Loucy (cell line): ENCODE data around the gene MTMR10.

ENCODE experiments used
- CTCF ChIP-seq: fragments of 200-600 bp; sonication (generic); conservative IDR thresholded peaks from 2 replicates; pipeline ENCODE4 v1.5.1; 2014; ENCODE audit warnings: mild to moderate bottlenecking, antibody characterized with exemption, low read length
- EZH2phosphoT487 ChIP-seq: fragments of 200-600 bp; IDR thresholded peaks from 2 replicates; pipeline ENCODE4 v1.6.1; 2018; ENCODE audit warnings: antibody characterized with exemption, mild to moderate bottlenecking, moderate library complexity, borderline replicate concordance

- TF ChIP-seq EZH2phosphoT487 (no peak), CTCF (no peak)
Observed at GRCh38 chr15:31024979-31025378, 33.6 kb upstream of the MTMR10 start.
